Fibroblast of lung (primary cell): ENCODE measurements around the gene ACOD1. TPM values are rescaled to one million over a fixed set of nuclear protein-coding genes. Genes with fewer than 3 reads are reported as not detected.

Source experiments
- DNase-seq, 2 donors: peaks; one replicate each; pipeline versions ENCODE4 v3.0.0 to v3.0.0-alpha.2; 2010; ENCODE audit warnings: low read depth in 2 of 2
- H2AFZ ChIP-seq: 2 replicates; pipeline ENCODE4 v1.5.1; 2012; ENCODE audit warnings: low read length, control low read depth, inconsistent platforms
- H3K27ac ChIP-seq: 2 replicates; pipeline ENCODE4 v1.5.1; 2011; ENCODE audit warnings: low read length, control low read depth; ENCODE audit not compliant: insufficient read depth
- H3K27me3 ChIP-seq: 2 replicates; pipeline ENCODE4 v1.5.1; 2011; ENCODE audit warnings: mild to moderate bottlenecking, low read length; ENCODE audit not compliant: control insufficient read depth, insufficient read depth
- H3K36me3 ChIP-seq: 2 replicates; pipeline ENCODE4 v1.5.1; 2011; ENCODE audit warnings: low read length; ENCODE audit not compliant: control insufficient read depth, insufficient read depth
- H3K4me1 ChIP-seq: 2 replicates; pipeline ENCODE4 v1.5.1; 2011; ENCODE audit warnings: low read length; ENCODE audit not compliant: control insufficient read depth, insufficient read depth; ENCODE audit errors: extremely low read depth
- H3K4me2 ChIP-seq: 2 replicates; pipeline ENCODE4 v1.5.1; 2011; ENCODE audit warnings: low read length, control low read depth; ENCODE audit not compliant: insufficient read depth; ENCODE audit errors: extremely low read depth
- H3K4me3 ChIP-seq, 4 experiments: fragments of 200-600 bp in 1 of 4; sonication (generic) in 1 of 4; replicated peaks in 1 of 4; 2 replicates each; pipeline ENCODE4 v1.5.1; 2011 to 2016; ENCODE audit warnings: low read length in 4 of 4, low read depth in 3 of 4, mild to moderate bottlenecking in 3 of 4, control low read depth in 2 of 4, inconsistent platforms in 1 of 4, mixed read lengths in 1 of 4; ENCODE audit not compliant: insufficient read depth in 1 of 4; ENCODE audit errors: control extremely low read depth in 1 of 4
- H3K79me2 ChIP-seq: 2 replicates; pipeline ENCODE4 v1.5.1; 2012; ENCODE audit warnings: mild to moderate bottlenecking, low read length, inconsistent platforms; ENCODE audit not compliant: control insufficient read depth, insufficient read depth
- H3K9ac ChIP-seq: 2 replicates; pipeline ENCODE4 v1.5.1; 2011; ENCODE audit warnings: mild to moderate bottlenecking, low read length, control low read depth; ENCODE audit not compliant: insufficient read depth
- H3K9me3 ChIP-seq: 2 replicates; pipeline ENCODE4 v1.5.1; 2012; ENCODE audit warnings: low read depth, low read length; ENCODE audit not compliant: control insufficient read depth, insufficient read depth
- H4K20me1 ChIP-seq: 2 replicates; pipeline ENCODE4 v1.5.1; 2011; ENCODE audit warnings: low read length; ENCODE audit not compliant: control insufficient read depth, insufficient read depth; ENCODE audit errors: extremely low read depth
- CTCF ChIP-seq, 2 donors: IDR thresholded peaks in 1 of 2; conservative IDR thresholded peaks in 1 of 2; 1 replicate in 1 of 2; 2 replicates in 1 of 2; pipeline ENCODE4 v1.5.1; 2011 to 2012; ENCODE audit warnings: low read length in 2 of 2, control low read depth in 1 of 2, inconsistent platforms in 1 of 2, low read depth in 1 of 2, mild to moderate bottlenecking in 1 of 2
- EZH2 ChIP-seq: IDR thresholded peaks from 2 replicates; pipeline ENCODE4 v1.5.1; 2012; ENCODE audit warnings: low read length, control low read depth, mild to moderate bottlenecking; ENCODE audit errors: missing control alignments
- polyA plus RNA-seq, 2 donors: library from polyadenylated mRNA; depleted of rRNA in 1 of 2; stranded (reverse) in 1 of 2; unstranded in 1 of 2; fragments of >200 nt; gene quantifications; 2 replicates each; pipeline ENCODE4 v1.2.1, GENCODE V29; 2011 to 2012; ENCODE audit warnings: missing spikeins in 1 of 2
- total RNA-seq: library from RNA; depleted of rRNA; stranded (reverse); fragments of >200 nt; gene quantifications from 2 replicates; pipeline ENCODE4 v1.2.1, GENCODE V29; 2014

ACOD1 gene
- total and polyA plus RNA-seq, 2 donors (not counting 1 experiment from before 2014, with no cell fraction given) = not detected

- Histone ChIP-seq H3K4me2 (no peak overlapping the region), H3K27me3 (no peaks in the 10 kb centered on the region), H3K27ac (no peak overlapping the region), H3K9ac (no peak overlapping the region), H3K9me3 (no peaks in the 10 kb centered on the region), H3K4me1 (peaks cover 17% of the 10 kb centered on the region), H3K4me3 (no peak overlapping the region), H3K79me2 (no peaks in the 10 kb centered on the region), H3K36me3 (no peaks in the 10 kb centered on the region), H2AFZ (no peak overlapping the region), H4K20me1 (no peaks in the 10 kb centered on the region)
- peak in 1 of 2 donors; percentile 11 for DNase-seq
- TF ChIP-seq EZH2 (no peak), CTCF (conservative IDR thresholded peaks at IDR 0.05 in 1 of 2, IDR thresholded peaks at IDR 0.05 in 1 of 2; ENCODE audit: low read depth in 1 of 2, low read length in 2 of 2) (no peak)
Measured at GRCh38 chr13:76934671-76935070, 13.6 kb upstream of the ACOD1 start.

GRCh38 chr13:76936763-76937162 is 11.5 kb upstream of the ACOD1 start:
- H3K36me3 ChIP-seq = no peaks in the 10 kb centered on the region
- H3K27me3 ChIP-seq = no peaks in the 10 kb centered on the region
- DNase-seq = peak; percentile 10 to 11
- no peak for TF ChIP-seq EZH2
- TF ChIP-seq CTCF (conservative IDR thresholded peaks at IDR 0.05 in 1 of 2, IDR thresholded peaks at IDR 0.05 in 1 of 2; ENCODE audit: low read depth in 1 of 2, low read length in 2 of 2) = no peak
- peaks cover 17% of the 10 kb centered on the region for H3K4me1 ChIP-seq
- H3K79me2 ChIP-seq = no peaks in the 10 kb centered on the region
- no peak overlapping the region for H3K4me3 ChIP-seq
- no peaks in the 10 kb centered on the region for H3K9me3 ChIP-seq
- no peak overlapping the region for H3K4me2 ChIP-seq
- H3K27ac ChIP-seq = peak overlapping the region; percentile 34
- H2AFZ ChIP-seq = no peak overlapping the region
- no peak overlapping the region for H3K9ac ChIP-seq
- H4K20me1 ChIP-seq = no peaks in the 10 kb centered on the region

GRCh38 chr13:76937281-76937820 is 11.0 kb upstream of the ACOD1 start:
- TF ChIP-seq EZH2 (no peak), CTCF (conservative IDR thresholded peaks at IDR 0.05 in 1 of 2, IDR thresholded peaks at IDR 0.05 in 1 of 2; ENCODE audit: low read depth in 1 of 2, low read length in 2 of 2) (no peak)
- Histone ChIP-seq H3K4me2 (peak overlapping the region; percentile 33), H3K4me1 (peaks cover 17% of the 10 kb centered on the region), H3K9me3 (no peaks in the 10 kb centered on the region), H3K9ac (no peak overlapping the region), H3K79me2 (no peaks in the 10 kb centered on the region), H4K20me1 (no peaks in the 10 kb centered on the region), H3K27ac (peak overlapping the region; percentile 83), H3K36me3 (no peaks in the 10 kb centered on the region), H3K4me3 (no peak overlapping the region), H3K27me3 (no peaks in the 10 kb centered on the region), H2AFZ (peak overlapping the region; percentile 56)
- DNase-seq = peak; percentile 95 to 99
